Measurements from ENCODE around the gene ADISSP. TPM values are rescaled to one million over a fixed set of nuclear protein-coding genes. Genes with fewer than 3 reads are reported as not detected.

ADISSP gene
- total RNA-seq, 1 experiment from 2014 or later: 80.3 TPM

GRCh38 chr20:3749689-3750531 is 17.6 kb downstream of the ADISSP start:
- peak; percentile 45 for TF ChIP-seq CTCF (conservative IDR thresholded peaks at IDR 0.05; ENCODE audit: low read depth, low read length)
- TF ChIP-seq EZH2 (IDR thresholded peaks at IDR 0.05; ENCODE audit: borderline replicate concordance, low read depth, low read length, poor library complexity, severe bottlenecking): no peak
- H3K4me1 ChIP-seq (ENCODE audit: insufficient read depth, low read length, poor library complexity, severe bottlenecking): no peaks in the 10 kb centered on the region
- ChIA-PET POLR2A (ENCODE audit: low non-redundant PET) (no interaction called here), CTCF (no interaction called here)
- intact Hi-C loops (cut with micrococcal nuclease; ENCODE audit: unreplicated experiment): no loop called here
- no peaks in the 10 kb centered on the region for H3K36me3 ChIP-seq (ENCODE audit: insufficient read depth, low read length, poor library complexity, severe bottlenecking)
- H3K27ac ChIP-seq (ENCODE audit: low read depth, low read length, poor library complexity, severe bottlenecking): no peak overlapping the region
- peak; percentile 32 for DNase-seq (ENCODE audit: low spot score)
- H3K4me3 ChIP-seq (ENCODE audit: low read depth, low read length, poor library complexity, severe bottlenecking): no peak overlapping the region
- H3K9me3 ChIP-seq (ENCODE audit: low read depth, low read length, poor library complexity, severe bottlenecking): no peaks in the 10 kb centered on the region
- H3K27me3 ChIP-seq (replicated peaks; ENCODE audit: insufficient read depth, low read depth, low read length, poor library complexity): no peaks in the 10 kb centered on the region
- no TSS peak for BruUV-seq (replicated peaks)

GRCh38 chr20:3749087-3749688 is 18.4 kb downstream of the ADISSP start:
- DNase-seq (ENCODE audit: low spot score): no peak
- Histone ChIP-seq H3K9me3 (ENCODE audit: low read depth, low read length, poor library complexity, severe bottlenecking) (no peaks in the 10 kb centered on the region), H3K4me1 (ENCODE audit: insufficient read depth, low read length, poor library complexity, severe bottlenecking) (no peaks in the 10 kb centered on the region), H3K27ac (ENCODE audit: low read depth, low read length, poor library complexity, severe bottlenecking) (no peak overlapping the region), H3K27me3 (replicated peaks; ENCODE audit: insufficient read depth, low read depth, low read length, poor library complexity) (no peaks in the 10 kb centered on the region), H3K4me3 (ENCODE audit: low read depth, low read length, poor library complexity, severe bottlenecking) (no peak overlapping the region), H3K36me3 (ENCODE audit: insufficient read depth, low read length, poor library complexity, severe bottlenecking) (no peaks in the 10 kb centered on the region)
- no TSS peak for BruUV-seq (replicated peaks)
- ChIA-PET POLR2A (ENCODE audit: low non-redundant PET) (no interaction called here), CTCF (no interaction called here)
- intact Hi-C loops (cut with micrococcal nuclease; ENCODE audit: unreplicated experiment): no loop called here
- no peak for TF ChIP-seq CTCF (conservative IDR thresholded peaks at IDR 0.05; ENCODE audit: low read depth, low read length)
- TF ChIP-seq EZH2 (IDR thresholded peaks at IDR 0.05; ENCODE audit: borderline replicate concordance, low read depth, low read length, poor library complexity, severe bottlenecking): no peak

GRCh38 chr20:3748073-3748472 is 19.5 kb downstream of the ADISSP start:
- ChIA-PET POLR2A (ENCODE audit: low non-redundant PET) (no interaction called here), CTCF (no interaction called here)
- H3K27me3 ChIP-seq (replicated peaks; ENCODE audit: insufficient read depth, low read depth, low read length, poor library complexity): no peaks in the 10 kb centered on the region
- DNase-seq (ENCODE audit: low spot score): no peak
- no peaks in the 10 kb centered on the region for H3K9me3 ChIP-seq (ENCODE audit: low read depth, low read length, poor library complexity, severe bottlenecking)
- H3K4me1 ChIP-seq (ENCODE audit: insufficient read depth, low read length, poor library complexity, severe bottlenecking): no peaks in the 10 kb centered on the region
- no peak overlapping the region for H3K27ac ChIP-seq (ENCODE audit: low read depth, low read length, poor library complexity, severe bottlenecking)
- H3K4me3 ChIP-seq (ENCODE audit: low read depth, low read length, poor library complexity, severe bottlenecking): no peak overlapping the region
- no TSS peak for BruUV-seq (replicated peaks)
- TF ChIP-seq CTCF (conservative IDR thresholded peaks at IDR 0.05; ENCODE audit: low read depth, low read length): no peak
- no peaks in the 10 kb centered on the region for H3K36me3 ChIP-seq (ENCODE audit: insufficient read depth, low read length, poor library complexity, severe bottlenecking)
- intact Hi-C loops (cut with micrococcal nuclease; ENCODE audit: unreplicated experiment): no loop called here
